HG03565 (cell line): ENCODE measurements around the gene CREB3L2.

Experiments
- ATAC-seq: cut with Tn5 transposase; IDR thresholded peaks from one replicate; pipeline ENCODE4 v1.9.1; 2021; ENCODE audit warnings: mild to moderate bottlenecking, moderate library complexity; ENCODE audit not compliant: unreplicated experiment

The CREB3L2 gene

DNA sequence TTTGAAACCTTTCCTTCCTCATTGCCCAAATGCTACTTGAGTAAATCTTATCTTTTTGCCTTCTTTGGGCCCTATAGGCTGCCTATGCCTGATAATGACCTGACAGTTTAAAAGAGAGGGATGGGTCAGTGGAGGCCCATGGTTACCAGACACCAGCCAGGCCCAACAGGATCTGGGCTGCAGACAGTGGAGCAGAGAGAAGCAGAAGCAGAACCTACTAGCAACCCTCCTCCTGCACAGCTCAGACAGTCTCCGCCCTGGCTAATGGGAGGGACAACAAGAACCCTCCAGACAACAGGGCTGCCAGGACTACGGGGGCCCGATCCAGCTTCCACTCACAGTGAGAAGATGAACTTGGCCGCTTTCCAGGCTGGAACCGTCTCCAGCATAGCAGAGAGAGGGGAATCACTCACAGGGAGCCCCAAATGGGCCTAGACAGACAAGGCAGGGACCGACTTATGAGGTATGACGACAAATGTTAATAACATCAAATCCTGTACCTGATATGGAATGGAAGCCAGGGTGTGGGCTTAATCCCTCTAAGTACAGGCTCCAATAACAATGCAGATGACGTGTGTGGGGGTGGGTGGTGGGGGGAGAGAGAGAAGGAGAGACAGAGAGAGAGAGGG, 123.4 kb downstream of the CREB3L2 start:
- ATAC-seq: no peak

DNA sequence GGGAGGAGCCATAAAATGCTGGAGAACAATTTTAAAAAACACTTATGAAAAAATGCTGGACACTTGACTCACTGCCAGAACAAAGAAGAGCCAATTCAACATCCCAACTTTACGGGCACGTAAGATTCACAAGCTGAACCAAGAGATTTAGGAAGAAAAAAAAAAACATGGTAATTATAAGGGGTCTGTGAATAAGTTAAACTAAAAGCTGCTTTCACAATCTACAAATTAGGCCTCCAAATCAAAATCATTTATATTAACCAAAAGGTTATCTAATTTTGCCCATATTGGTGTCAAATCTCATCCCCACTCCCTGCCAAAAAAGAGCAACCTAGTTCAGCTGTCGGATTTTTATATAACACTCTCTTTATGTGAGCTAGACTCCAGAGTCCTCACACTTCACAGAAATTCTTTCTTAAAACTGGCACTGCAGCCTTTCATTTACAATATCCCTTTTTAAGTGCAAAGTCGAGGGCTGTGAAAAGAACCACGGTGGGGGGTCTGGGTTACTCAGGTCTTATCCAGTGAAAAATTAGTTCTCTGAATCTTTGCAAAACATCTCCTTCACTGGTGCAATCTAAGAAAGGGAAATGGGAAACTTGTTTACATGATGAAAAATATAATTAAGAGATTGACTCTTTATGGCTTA, 124.7 kb downstream of the CREB3L2 start:
- no peak for ATAC-seq

DNA sequence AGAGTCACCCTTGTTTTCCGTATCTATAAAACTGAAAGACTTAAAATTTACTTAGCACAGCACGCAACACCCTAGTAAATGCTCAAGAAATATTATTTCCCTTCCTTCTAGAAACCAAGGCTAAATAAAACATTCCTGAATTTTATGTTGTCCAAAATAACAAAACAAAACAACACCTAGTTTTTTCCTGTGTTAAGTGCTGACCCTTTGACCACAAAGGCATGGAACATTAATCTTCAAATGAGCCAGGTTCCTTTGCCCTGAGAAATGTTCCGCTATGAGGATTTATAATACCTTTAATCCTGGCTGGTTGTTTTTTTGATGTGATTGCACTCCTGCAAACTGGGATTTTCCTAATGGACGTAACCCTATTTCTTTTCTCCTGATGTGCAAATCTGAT, 126.1 kb downstream of the CREB3L2 start:
- no peak for ATAC-seq

DNA sequence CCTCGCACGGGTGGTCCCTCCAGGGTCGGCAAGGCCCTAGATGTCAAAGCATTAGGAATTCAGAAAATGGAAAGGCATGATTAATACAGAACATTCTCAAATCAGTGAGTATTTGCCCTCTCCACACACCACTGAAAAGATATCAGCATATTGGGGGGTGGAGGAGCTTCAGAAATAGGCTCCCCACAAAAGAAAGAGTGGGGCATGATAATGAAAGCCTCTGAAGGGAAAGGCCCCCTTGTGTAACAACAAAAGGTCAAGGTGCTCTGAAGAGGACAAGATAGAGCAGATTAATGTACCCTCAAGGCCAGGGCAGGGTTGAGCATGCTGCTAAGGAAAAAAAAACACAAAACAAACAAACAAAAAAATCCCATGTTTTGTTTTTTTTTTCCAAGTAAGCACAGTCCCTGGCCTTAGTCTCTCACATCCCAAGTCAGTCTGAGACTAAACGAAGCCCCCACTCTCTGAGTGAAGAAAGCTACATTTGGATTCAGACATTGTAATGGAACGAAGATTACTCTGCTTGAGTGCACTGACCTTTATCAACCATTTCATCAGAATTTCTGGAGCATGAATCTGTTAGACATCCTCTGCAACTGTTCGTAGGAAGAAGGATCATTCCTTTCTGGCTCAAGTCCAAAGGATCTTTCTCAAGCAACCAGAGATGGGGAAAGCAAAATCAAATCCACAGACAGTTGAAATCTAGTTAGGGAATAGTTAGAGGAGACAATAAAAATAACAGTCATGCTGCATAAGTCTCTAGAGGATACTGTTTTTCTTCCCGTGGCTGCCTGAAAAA, 127.7 kb downstream of the CREB3L2 start:
- no peak for ATAC-seq

DNA sequence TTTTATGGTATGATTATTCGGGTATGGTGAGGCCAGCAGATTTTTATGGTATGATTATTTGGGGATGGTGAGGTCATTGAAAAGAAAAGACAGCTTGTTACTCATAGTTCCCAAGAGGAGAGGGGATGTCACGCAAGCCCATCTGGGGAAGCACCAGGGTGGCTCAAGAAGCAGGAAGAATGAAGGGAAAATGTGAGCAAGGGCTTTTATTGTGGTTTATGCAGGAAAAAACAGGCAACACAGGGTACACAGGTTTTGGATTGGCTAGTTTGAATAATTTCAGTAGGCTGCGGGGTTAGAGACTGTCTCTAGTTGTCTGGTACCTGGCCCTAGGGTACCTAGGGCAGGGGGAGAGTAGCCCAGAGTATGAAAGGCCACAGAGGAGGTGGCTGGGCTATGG, 128.4 kb downstream of the CREB3L2 start:
- ATAC-seq: no peak

DNA sequence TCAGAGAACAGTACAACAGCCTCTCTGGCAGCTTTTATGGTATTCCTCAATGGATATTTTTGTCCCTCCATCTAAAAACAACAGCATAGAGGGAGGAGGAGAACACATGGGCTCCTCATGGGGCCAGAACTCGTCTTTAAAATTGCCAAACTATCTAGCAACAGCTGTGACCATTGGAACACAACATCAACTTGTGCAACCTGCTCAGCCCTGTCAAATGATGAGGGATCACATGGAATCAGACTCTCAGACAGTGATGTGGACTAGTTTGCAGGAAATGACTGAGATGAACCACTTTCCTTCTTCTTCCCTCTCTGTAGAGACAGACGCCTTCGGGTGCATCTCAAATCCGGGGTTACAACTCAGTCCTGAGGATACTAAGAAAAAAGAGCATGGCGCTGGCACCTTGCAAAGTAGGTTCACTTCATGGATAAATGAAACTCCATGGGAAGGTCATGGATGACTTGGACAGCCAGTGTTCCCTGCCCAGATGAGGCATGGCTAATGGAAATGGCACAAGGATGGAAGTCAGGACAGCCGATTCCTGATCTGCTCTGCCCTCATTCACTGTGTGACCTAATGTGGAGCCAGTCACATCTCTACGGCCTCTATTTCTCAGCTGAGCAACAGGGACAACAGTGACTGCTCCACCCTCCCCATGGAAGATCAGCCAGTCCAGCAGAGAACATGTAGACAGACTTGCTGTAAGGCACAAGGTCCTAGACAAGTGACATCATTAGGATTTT, 130.5 kb downstream of the CREB3L2 start:
- ATAC-seq: no peak

DNA sequence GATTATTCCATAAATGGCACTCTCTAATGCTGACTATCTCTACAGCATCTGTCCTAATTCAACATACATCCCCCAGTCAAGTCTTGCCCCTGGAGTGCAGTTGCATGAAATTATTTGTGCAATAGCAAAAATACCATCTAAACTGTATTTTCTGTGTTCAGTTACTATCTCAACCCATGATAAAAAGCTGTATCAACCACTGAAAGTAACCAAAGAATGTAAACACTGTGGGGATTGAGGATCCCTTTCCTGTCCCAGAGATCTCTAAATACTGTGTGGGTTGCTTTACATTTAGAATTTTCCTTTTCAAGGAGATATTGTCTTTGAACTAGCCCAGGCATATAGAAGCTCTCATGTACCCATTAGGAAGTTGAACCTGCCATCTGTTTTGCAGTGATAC, 131.2 kb downstream of the CREB3L2 start:
- ATAC-seq: no peak

DNA sequence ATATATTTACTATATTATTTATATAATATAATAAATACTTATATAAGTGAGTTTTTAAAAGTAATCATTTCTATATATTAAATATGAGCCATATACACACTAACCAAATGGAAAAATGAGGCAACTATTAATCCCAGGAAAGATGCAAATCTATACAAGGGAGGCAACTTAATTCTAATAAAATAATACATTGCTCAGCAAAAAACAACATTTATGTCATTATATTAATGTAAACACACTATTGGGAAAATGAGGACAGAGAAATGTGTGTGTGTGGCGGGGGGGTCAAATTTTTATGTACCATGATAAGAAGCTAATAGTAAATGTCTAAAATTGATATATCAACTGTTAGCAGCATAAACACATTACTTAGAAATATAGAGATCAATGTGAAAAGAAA, 131.8 kb downstream of the CREB3L2 start:
- ATAC-seq: no peak

DNA sequence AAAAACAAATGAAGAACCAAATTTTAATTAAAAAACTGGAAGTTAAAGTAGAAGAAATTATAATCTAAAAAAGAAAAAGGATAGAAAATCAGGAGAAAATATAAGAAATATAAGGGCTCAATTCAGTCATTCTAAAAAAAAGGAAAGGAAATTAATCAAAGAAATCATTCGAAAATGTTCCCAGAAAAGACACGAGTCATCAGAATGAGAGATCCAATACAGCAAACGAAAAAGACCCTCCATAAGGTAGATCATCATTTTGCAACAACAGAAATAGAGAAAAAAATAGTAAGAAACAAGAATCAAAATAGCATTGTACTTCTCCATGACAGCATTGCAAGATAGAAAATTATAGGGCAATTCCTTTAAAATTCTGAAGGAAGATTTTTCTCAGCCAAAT, 132.6 kb downstream of the CREB3L2 start:
- ATAC-seq: no peak

DNA sequence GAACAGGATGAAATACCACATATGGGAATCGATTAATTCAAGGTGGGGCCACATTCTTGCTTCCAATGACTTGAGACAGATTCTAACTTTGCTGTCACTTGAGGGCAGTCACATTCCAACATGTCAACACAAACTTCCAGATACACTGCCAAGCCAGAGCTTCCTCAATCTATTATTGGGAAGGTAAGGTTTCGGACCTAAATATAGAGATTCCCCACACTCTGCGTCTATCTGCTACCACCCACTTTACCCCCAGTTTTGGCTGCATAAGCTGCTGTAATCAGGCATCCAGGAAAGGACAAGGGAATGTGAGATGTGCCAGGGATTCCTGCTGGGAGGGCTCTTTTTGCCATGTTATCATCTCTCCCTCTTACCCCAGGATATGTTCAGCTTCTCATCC, 134.6 kb downstream of the CREB3L2 start:
- no peak for ATAC-seq

DNA sequence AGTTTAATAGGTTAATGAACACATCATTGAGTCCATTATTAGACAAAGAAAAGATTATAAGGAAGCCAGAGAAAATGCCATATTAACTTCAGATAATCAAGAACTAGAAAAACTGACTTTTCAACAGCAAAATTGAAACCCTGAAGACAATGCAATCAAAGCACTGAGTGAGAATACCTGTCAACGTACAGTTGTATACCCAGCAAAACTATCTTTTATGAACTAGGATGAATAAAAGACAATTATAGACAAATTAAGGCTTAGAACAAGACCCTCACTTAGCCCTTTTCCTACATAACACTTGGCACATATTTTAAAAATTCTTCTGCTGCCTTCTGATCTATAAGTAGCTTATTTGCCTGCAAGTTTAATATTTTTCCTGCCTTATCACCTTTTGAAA, 136.1 kb downstream of the CREB3L2 start:
- ATAC-seq: no peak

DNA sequence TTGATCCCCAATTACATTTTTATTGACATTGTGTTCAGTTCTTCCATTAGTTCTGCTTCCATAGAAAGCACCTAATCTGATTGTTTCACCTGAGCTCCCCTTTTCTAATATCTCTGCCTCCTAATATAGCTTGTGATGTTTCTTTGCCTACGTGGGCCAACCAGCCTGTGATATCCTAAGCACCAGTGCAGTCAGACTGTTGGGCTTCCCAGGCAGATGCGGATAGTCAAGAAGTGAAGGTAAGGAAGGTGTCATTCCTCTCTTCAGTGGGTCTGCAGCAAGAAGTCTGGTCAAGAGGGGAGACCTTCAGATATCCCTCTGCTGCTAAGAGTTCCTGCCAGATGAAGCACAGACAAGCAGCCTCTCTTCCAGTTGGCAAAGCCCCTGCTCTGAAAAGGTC, 138.9 kb downstream of the CREB3L2 start:
- no peak for ATAC-seq

DNA sequence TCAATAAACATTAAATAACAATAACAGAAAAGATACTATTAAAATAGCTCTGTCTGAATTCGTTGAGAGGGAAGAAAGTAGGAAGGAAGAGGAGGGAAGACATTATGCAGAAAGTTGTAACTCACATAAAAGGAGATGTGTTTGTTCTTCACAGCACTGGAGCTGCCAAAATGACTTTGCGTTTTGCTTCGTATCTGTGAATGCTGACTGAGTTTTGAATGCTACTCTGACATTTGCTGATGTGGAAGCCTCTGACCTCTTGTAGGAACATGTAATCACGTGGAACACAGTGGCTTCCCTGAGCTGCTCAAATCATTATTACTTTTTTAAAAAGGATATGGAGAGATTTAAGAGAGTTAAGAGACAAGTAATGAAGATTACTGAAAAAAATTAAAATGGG, 139.5 kb downstream of the CREB3L2 start:
- no peak for ATAC-seq

DNA sequence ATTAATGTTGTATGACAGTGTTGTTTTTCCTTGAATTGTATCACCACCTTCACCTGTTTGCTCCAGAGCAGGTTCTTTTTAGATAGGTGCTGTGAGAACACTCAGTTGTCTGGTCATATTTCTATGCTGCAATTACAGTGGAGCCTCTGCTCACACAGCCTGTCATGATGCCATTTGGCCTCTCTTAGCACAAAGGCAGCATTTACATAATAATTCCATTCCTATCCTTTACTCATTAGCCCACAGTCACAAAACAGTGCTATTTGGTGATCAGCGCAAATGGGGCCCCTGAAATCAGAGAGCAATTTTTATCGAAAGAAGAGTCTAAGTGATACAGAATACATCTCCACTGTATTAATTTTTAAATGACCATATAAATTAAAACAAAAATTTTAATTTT, 141.3 kb downstream of the CREB3L2 start:
- no peak for ATAC-seq

DNA sequence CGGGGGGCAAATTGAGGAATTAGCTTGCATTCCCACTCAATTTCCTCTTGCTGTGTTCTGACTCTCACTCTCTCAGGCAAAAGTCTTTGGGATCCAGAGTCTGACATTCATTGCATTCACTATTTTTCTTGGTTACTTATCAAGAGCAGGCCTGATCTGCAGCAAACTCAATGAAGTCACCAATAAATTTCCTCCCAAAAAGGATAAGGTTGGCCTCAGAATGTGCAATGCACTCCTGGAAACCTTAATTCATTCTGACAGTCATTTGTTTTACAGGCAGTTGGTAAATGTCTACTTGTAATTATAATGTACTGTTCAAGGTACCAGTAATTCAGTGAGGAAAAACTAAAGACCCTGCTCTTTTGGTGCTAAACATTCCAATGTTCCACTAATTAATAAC, 148.8 kb downstream of the CREB3L2 start:
- ATAC-seq: no peak

DNA sequence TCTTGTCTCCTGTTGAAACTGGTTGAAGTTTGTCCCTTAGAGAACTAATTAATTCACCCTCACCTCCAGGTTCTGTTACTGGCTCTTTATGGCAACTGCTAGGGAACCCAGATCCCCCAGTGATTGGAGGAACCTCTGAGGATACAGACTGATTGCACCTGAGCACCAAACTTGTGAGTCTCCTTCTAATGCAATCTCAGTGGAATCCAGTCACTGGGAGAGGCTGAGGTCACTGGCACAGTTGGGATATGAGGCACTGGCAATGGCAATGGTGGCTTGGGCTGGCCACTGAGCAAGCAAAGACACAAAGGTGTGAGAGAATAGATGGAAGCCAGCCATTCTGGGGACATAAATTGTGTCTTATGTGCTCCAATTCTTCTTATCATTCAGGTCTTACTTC, 149.8 kb downstream of the CREB3L2 start:
- no peak for ATAC-seq

DNA sequence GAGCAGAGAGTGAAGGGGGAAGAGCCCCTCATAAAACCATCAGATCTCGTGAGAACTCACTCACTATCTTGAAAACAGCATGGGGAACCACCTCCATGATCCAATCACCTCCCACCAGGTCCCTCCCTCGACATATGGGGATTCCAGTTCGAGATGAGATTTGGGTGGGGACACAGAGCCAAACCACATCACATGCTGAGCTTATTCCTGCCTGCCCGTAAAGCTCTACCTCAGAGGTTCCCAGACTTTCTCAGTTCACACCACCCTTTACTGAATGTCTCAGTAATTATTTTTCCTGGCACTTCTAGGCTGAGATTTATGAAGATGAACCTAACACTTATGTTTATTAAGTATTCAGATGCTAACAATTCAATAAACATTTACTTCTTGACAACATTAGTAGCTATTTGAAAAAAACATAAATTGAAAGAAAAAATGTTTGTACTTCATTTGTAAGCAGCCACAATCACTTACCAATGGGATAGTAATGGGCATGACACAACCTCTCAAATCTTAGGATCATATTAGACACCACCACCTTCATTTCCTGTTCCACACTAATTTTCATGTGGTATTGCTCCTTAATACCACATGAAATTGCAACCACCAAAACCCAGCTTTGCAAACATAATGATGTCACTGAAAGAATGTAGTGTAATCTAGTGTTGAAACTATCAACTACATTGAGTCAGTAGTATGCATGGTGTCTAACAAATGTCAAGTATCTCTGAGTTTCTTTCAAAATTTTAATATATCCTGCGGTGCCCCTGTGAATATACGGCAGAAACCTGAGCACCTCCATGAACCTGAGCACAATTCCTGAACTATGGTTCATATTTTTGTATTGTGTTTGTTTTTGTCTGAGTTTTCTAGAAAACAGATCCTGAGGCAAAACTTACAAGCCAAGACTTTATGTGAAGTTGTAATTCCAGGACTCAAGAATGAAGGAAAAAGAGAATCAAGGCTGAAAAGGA, 150.6 kb downstream of the CREB3L2 start:
- no peak for ATAC-seq

DNA sequence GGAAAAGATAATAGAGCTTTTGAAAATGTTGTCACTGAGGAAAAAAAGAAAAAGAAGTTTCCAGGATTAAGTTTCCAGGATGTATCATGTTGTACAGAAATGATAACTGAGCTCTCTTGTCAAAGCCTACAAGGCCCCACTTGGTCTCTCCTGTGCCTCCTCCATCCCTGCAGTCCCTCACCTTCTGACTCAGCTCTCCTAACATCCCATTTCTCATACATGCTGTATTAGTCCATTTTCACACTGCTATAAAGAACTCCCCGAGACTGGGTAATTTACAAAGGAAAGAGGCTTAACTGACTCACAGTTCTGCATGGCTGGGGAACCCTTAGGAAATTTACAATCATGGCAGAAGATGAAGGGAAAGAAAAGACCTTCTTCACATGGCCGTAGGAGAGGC, 151.3 kb downstream of the CREB3L2 start:
- ATAC-seq: no peak

DNA sequence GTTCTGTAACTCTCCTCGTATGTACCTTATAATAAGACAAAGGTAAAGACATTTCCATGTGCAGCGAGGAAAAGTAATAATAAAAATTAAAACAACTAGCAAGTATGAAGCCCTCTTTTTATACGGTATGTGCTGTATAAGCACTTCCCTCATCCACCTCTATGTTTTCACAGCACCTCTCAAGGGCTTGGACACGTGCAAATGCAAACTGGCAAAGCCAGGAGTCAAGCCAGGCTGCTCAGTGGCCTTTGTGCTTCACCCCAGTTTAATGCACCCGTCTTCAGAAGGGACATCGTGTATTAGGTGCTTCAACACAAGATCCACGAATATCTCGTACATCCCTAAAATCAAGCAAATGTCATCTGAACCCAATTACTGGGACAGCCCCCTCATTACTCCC, 153.8 kb downstream of the CREB3L2 start:
- ATAC-seq: no peak

DNA sequence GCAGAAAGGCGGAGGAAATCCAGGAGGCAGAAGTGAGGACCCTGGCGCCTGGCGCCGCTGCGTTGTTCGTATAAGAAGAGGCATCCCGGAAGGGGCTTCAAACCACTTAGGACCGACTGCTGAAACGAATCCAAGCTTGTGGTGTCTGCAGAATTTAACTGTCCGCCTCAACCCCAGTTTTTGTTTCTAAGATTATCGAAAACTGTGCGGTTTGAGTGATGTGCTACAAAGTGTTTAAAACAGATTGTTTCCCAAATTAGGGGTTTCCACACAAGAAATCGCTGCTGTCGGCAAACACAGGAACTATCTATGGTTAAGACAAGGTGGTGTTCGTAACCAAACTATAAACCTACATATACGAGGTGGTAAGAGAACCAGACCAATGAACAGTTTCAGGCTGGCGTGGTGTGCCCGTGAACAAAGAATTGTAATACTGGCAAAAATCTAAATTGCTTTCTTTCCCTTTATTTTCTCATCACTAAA, 154.3 kb downstream of the CREB3L2 start:
- ATAC-seq: no peak
